GM23248 (cell line): ENCODE results near the gene LRCOL1. TPM values are rescaled to one million over a fixed set of nuclear protein-coding genes. Genes with fewer than 3 reads are reported as not detected.

ENCODE experiments used
- DNase-seq: peaks from one replicate; pipeline ENCODE4 v3.0.0-alpha.2; 2015
- H2AFZ ChIP-seq: fragments of 200-600 bp; sonication (generic); 2 replicates; pipeline ENCODE4 v1.6.1; 2016; ENCODE audit warnings: antibody characterized with exemption
- H3F3A ChIP-seq: fragments of 200-600 bp; sonication (generic); 2 replicates; pipeline ENCODE4 v1.6.1; 2016; ENCODE audit warnings: mild to moderate bottlenecking, antibody characterized with exemption, mixed run types; ENCODE audit not compliant: insufficient read depth
- H3K27ac ChIP-seq: fragments of 200-600 bp; sonication (generic); 2 replicates; pipeline ENCODE4 v1.5.1; 2016; ENCODE audit warnings: mild to moderate bottlenecking
- H3K27me3 ChIP-seq: fragments of 200-600 bp; sonication (generic); replicated peaks from 2 replicates; pipeline ENCODE4 v1.6.1; 2016; ENCODE audit warnings: mild to moderate bottlenecking; ENCODE audit not compliant: insufficient read depth
- H3K36me3 ChIP-seq: fragments of 200-600 bp; sonication (generic); 2 replicates; pipeline ENCODE4 v1.6.1; 2016; ENCODE audit warnings: low read depth, mild to moderate bottlenecking
- H3K4me1 ChIP-seq: fragments of 200-600 bp; sonication (generic); 2 replicates; pipeline ENCODE4 v1.6.1; 2016; ENCODE audit warnings: mild to moderate bottlenecking; ENCODE audit not compliant: insufficient read depth
- H3K4me2 ChIP-seq: fragments of 200-600 bp; sonication (generic); one replicate; pipeline ENCODE4 v1.6.1; 2016; ENCODE audit warnings: mild to moderate bottlenecking; ENCODE audit not compliant: unreplicated experiment
- H3K4me3 ChIP-seq: fragments of 200-600 bp; sonication (generic); 2 replicates; pipeline ENCODE4 v1.5.1; 2016; ENCODE audit warnings: mild to moderate bottlenecking
- H3K79me2 ChIP-seq: fragments of 200-600 bp; sonication (generic); 2 replicates; pipeline ENCODE4 v1.6.1; 2016; ENCODE audit warnings: mild to moderate bottlenecking; ENCODE audit not compliant: insufficient read depth
- H3K9ac ChIP-seq: fragments of 200-600 bp; sonication (generic); 2 replicates; pipeline ENCODE4 v1.6.1; 2016; ENCODE audit warnings: mild to moderate bottlenecking
- H3K9me2 ChIP-seq: fragments of 200-600 bp; sonication (generic); 2 replicates; pipeline ENCODE4 v1.6.1; 2016; ENCODE audit warnings: mixed run types, mild to moderate bottlenecking, moderate library complexity; ENCODE audit not compliant: insufficient read depth
- H3K9me3 ChIP-seq: fragments of 200-600 bp; sonication (generic); one replicate; pipeline ENCODE4 v1.6.1; 2017; ENCODE audit warnings: low read depth
- H4K20me1 ChIP-seq: fragments of 200-600 bp; sonication (generic); 2 replicates; pipeline ENCODE4 v1.6.0; 2016; ENCODE audit not compliant: insufficient read depth
- EZH2 ChIP-seq: fragments of 200-600 bp; sonication (generic); IDR thresholded peaks from 2 replicates; pipeline ENCODE4 v1.6.1; 2018; ENCODE audit warnings: antibody characterized with exemption, mild to moderate bottlenecking; ENCODE audit not compliant: insufficient read depth, poor library complexity, severe bottlenecking
- EZH2phosphoT487 ChIP-seq: fragments of 200-600 bp; sonication (generic); IDR thresholded peaks from 2 replicates; pipeline ENCODE4 v1.6.1; 2018; ENCODE audit warnings: antibody characterized with exemption, moderate library complexity, mild to moderate bottlenecking, low read depth; ENCODE audit not compliant: insufficient read depth
- WGBS, 2 experiments: methylation state at CpG; one replicate each; pipeline ENCODE4 v1.1.6; 2015 to 2017; ENCODE audit warnings: low lambda C conversion rate in 2 of 2, low coverage in 1 of 2; ENCODE audit errors: missing lambda C conversion rate in 2 of 2; 5-methylcytosine and 5-hydroxymethylcytosine counted together
- in situ Hi-C: fragments of 300-500 bp; cut with MboI; formaldehyde crosslinking; loops from 2 replicates; pipeline ENCODE4 v1.15.0; 2020
- polyA plus RNA-seq: library from polyadenylated mRNA; unstranded; fragments of >200 nt; fragmentation: Nextera tagmentation; extraction: Ambion mirVana; gene quantifications from 2 replicates; pipeline ENCODE4 v1.2.1, GENCODE V29; 2016
- total RNA-seq: library from RNA; depleted of rRNA; stranded (reverse); fragments of >200 nt; shearing (Covaris generic); gene quantifications from 2 replicates; pipeline ENCODE4 v1.2.3, GENCODE V29; 2014

Gene LRCOL1
- total and polyA plus RNA-seq, 2 experiments from 2014 or later, result not detected

DNA sequence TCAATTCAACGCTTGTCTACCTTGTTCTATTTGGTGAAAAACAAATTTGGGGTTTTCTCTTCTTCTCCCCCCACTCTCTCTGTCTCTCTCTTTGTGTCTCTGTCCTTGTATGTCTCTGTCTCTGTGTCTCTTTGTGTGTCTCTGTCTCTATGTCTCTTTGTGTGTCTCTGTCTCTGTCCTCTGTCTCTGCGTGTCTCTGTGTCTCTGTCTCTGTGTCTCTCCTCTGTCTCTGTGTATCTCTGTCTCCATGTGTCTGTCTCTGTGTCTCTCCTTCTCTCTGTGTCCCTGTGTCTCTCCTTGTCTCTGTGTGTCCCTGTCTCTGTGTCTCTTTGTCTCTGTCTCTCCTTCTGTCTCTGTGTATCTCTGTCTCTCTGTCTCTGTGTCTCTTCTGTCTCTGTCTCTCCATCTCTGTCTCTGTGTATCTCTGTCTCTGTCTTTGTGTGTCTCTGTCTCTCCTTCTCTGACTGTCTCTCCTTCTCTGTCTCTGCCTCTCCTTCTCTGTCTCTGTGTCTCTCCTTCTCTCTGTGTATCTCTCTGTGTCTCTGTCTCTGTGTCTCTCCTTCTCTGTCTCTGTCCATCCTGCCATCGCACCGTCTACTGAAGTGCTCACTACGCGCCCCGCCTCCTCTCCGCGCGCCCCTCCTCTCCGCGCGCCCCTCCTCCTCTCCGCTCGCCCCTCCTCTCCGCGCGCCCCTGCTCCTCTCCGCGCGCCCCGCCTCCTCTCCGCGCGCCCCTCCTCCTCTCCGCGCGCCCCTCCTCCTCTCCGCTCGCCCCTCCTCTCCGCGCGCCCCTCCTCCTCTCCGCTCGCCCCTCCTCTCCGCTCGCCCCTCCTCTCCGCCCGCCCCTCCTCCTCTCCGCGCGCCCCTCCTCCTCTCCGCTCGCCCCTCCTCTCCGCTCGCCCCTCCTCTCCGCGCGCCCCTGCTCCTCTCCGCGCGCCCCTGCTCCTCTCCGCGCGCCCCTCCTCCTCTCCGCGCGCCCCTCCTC is 12.8 kb downstream of the LRCOL1 start:
- in situ Hi-C loops, result no loop called here

GRCh38 chr12:132596016-132596415 is 14.4 kb downstream of the LRCOL1 start:
- Histone ChIP-seq H3K9ac (no peak overlapping the region), H3K79me2 (no peaks in the 10 kb centered on the region), H3K27ac (no peak overlapping the region), H3K9me2 (no peaks in the 10 kb centered on the region), H3K4me2 (no peak overlapping the region), H2AFZ (no peak overlapping the region), H3K9me3 (no peaks in the 10 kb centered on the region), H3K4me1 (no peaks in the 10 kb centered on the region), H3F3A (peaks cover 7% of the 10 kb centered on the region; the same call in 1 of the 2 replicates), H3K4me3 (no peak overlapping the region), H4K20me1 (no peaks in the 10 kb centered on the region), H3K27me3 (no peaks in the 10 kb centered on the region; the same call in 1 of the 2 replicates), H3K36me3 (no peaks in the 10 kb centered on the region)
- in situ Hi-C loops, result no loop called here
- DNase-seq, result peak; percentile 32
- TF ChIP-seq EZH2phosphoT487, result no peak
- TF ChIP-seq EZH2, result no peak
- WGBS, 2 experiments, result 77 to 83% methylated on average over 18 of the region's 18 CpGs

More for the DNA sequence above, 12.8 kb downstream of the LRCOL1 start:
- Histone ChIP-seq H3K4me2 (peak overlapping the region; percentile 77), H3K27ac (no peak overlapping the region), H3K27me3 (peaks cover 11% of the 10 kb centered on the region), H3K36me3 (no peaks in the 10 kb centered on the region), H3K9ac (peak overlapping the region; percentile 52; the same call in 1 of the 2 replicates), H2AFZ (peak overlapping the region; percentile 84), H3K9me3 (no peaks in the 10 kb centered on the region), H3K9me2 (no peaks in the 10 kb centered on the region), H3K4me3 (peak overlapping the region; percentile 75), H3K4me1 (no peaks in the 10 kb centered on the region), H3K79me2 (no peaks in the 10 kb centered on the region), H3F3A (peaks cover 7% of the 10 kb centered on the region; the same call in 1 of the 2 replicates), H4K20me1 (no peaks in the 10 kb centered on the region)
- peak; percentile 56 for DNase-seq
- no peak for TF ChIP-seq EZH2
- no peak for TF ChIP-seq EZH2phosphoT487
- WGBS, 2 experiments, result 7 to 80% methylated on average over 2 to 58 of the region's 58 CpGs

DNA sequence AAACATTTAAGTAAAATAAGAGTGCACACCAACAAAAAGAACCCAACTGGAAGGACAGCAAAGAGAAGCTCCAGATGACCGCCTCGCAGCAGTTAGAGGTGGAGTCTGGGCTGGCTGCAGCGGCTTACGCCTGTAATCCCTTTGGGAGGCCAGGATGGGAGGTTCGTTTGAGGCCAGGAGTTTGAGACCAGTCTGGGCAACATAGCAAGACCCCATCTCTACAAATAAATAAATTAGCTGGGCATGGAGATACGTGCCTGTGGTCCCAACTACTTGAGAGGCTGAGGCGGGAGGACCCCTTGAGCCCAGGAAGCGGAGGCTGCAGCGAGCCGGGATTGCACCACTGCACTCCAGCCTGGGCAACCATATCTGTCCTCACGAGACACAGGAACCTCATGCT is 15.2 kb downstream of the LRCOL1 start:
- Histone ChIP-seq H3K9me3 (no peaks in the 10 kb centered on the region), H3K9me2 (no peaks in the 10 kb centered on the region), H3K4me3 (no peak overlapping the region), H3K36me3 (no peaks in the 10 kb centered on the region), H3K4me2 (no peak overlapping the region), H3K79me2 (no peaks in the 10 kb centered on the region), H4K20me1 (no peaks in the 10 kb centered on the region), H3F3A (peaks cover 7% of the 10 kb centered on the region; the same call in 1 of the 2 replicates), H3K9ac (no peak overlapping the region), H3K4me1 (no peaks in the 10 kb centered on the region), H2AFZ (no peak overlapping the region), H3K27ac (no peak overlapping the region), H3K27me3 (no peaks in the 10 kb centered on the region; the same call in 1 of the 2 replicates)
- WGBS, 2 experiments, result 73 to 75% methylated on average over 11 of the region's 11 CpGs
- DNase-seq, result no peak
- TF ChIP-seq EZH2phosphoT487 (no peak), EZH2 (no peak)
- in situ Hi-C loops, result no loop called here

DNA sequence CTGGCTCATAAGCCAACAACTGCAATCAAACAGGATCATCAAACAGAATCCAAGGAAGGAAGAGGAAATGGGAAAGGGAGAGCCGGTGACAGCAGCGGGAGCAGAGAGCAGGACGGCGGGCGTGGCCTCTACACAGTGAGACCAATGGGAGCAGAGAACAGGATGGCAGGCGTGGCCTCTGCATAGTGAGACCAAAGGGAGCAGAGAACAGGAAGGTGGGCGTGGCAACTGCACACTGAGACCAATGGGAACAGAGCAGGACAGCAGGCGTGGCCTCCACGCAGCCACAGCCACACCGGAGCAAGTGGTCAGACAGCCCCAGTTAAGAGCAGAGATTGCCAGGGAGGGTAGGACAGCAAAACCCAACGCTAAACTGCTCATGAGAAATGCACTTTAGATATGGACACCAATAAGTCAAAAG is 16.4 kb downstream of the LRCOL1 start:
- Histone ChIP-seq H3K9me3 (no peaks in the 10 kb centered on the region), H3K27ac (no peak overlapping the region), H3K4me1 (no peaks in the 10 kb centered on the region), H3K9ac (no peak overlapping the region), H2AFZ (no peak overlapping the region), H3K27me3 (no peaks in the 10 kb centered on the region; the same call in 1 of the 2 replicates), H3K4me2 (peak overlapping the region; percentile 49), H3F3A (peaks cover 7% of the 10 kb centered on the region; the same call in 1 of the 2 replicates), H3K36me3 (no peaks in the 10 kb centered on the region), H3K79me2 (no peaks in the 10 kb centered on the region), H3K9me2 (no peaks in the 10 kb centered on the region), H4K20me1 (no peaks in the 10 kb centered on the region), H3K4me3 (no peak overlapping the region; the same call in 1 of the 2 replicates)
- in situ Hi-C loops, result no loop called here
- TF ChIP-seq EZH2, result no peak
- no peak for TF ChIP-seq EZH2phosphoT487
- 34 to 41% methylated on average over 11 of the region's 11 CpGs for WGBS, 2 experiments
- DNase-seq, result peak; percentile 95
